Measurements from ENCODE around the gene SLCO1A2.

The SLCO1A2 gene

GRCh38 chr12:21292111-21292510 lies 42.6 kb downstream of the SLCO1A2 start:
- no peak overlapping the region for H3K4me3 ChIP-seq (ENCODE audit: low read depth, low read length)
- ChIA-PET CTCF (no interaction called here), POLR2A (no interaction called here)
- TF ChIP-seq, protein P1, sequence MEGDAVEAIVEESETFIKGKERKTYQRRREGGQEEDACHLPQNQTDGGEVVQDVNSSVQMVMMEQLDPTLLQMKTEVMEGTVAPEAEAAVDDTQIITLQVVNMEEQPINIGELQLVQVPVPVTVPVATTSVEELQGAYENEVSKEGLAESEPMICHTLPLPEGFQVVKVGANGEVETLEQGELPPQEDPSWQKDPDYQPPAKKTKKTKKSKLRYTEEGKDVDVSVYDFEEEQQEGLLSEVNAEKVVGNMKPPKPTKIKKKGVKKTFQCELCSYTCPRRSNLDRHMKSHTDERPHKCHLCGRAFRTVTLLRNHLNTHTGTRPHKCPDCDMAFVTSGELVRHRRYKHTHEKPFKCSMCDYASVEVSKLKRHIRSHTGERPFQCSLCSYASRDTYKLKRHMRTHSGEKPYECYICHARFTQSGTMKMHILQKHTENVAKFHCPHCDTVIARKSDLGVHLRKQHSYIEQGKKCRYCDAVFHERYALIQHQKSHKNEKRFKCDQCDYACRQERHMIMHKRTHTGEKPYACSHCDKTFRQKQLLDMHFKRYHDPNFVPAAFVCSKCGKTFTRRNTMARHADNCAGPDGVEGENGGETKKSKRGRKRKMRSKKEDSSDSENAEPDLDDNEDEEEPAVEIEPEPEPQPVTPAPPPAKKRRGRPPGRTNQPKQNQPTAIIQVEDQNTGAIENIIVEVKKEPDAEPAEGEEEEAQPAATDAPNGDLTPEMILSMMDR (IDR thresholded peaks at IDR 0.05; ENCODE audit: insufficient read depth, low read length, missing control alignments) = no peak
- no peak for DNase-seq (ENCODE audit: low read depth, low spot score)

GRCh38 chr12:21289698-21290097 lies 45.0 kb downstream of the SLCO1A2 start:
- TF ChIP-seq, protein P1 (IDR thresholded peaks at IDR 0.05; ENCODE audit: insufficient read depth, low read length, missing control alignments) = no peak
- no peak for DNase-seq (ENCODE audit: low read depth, low spot score)
- ChIA-PET POLR2A (no interaction called here), CTCF (no interaction called here)
- H3K4me3 ChIP-seq (ENCODE audit: low read depth, low read length) = no peak overlapping the region

- POLR2A ChIA-PET = no interaction called here
- H3K4me3 ChIP-seq (ENCODE audit: low read depth, low read length) = no peak overlapping the region
- TF ChIP-seq, protein P1 (IDR thresholded peaks at IDR 0.05; ENCODE audit: insufficient read depth, low read length, missing control alignments) = no peak
- DNase-seq (ENCODE audit: low read depth, low spot score) = no peak
- CTCF ChIA-PET = interaction anchor here (1.1 to 1.3 kb wide), 2 partner anchors 19 to 21 kb away, joined by 4 to 5 read pairs; no protein-coding TSS in a partner anchor
Observed at GRCh38 chr12:21276826-21277225, 57.9 kb downstream of the SLCO1A2 start.

DNA sequence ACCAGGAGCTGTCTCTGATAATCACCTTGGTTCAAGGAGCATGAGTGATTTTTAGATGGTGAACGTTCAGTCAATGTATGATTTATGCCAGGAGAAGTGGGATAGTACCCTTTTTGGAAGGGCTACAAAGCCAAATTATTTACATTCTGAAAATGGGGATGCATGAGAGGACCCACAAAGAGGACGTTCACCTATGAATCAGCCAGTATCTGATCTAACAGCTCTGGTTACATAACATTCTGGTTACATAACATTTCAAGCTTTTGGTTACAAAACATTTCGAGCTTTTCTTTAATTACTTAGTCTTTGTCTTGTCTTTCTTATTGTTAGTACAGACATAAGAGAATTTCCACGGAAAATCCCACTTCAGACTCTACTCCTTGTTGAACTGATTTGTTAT lies 68.8 kb downstream of the SLCO1A2 start:
- TF ChIP-seq, protein P1 (IDR thresholded peaks at IDR 0.05; ENCODE audit: insufficient read depth, low read length, missing control alignments) = no peak
- H3K4me3 ChIP-seq (ENCODE audit: low read depth, low read length) = no peak overlapping the region
- POLR2A ChIA-PET = no interaction called here
- DNase-seq (ENCODE audit: low read depth, low spot score) = no peak
- CTCF ChIA-PET = no interaction called here

DNA sequence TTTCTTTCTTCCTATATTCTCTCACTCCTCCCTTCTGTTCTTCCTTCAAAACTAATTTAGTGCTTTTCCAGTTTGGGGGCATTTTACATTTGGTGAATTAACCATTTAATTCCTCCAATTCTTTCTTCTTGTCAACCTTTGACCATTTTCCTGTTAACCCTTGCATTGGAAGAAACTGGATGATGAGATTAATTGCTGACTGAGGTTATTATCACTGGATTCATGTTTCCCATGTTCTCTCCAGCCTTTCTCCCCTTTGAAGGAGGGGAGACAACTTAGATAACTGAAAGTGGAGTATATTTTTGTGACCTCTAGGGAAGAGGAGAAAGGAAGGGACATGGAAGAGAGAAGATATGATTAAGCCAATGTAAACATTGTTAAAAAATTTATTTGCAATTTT lies 70.5 kb downstream of the SLCO1A2 start:
- no peak for DNase-seq (ENCODE audit: low read depth, low spot score)
- ChIA-PET CTCF (no interaction called here), POLR2A (no interaction called here)
- TF ChIP-seq, protein P1 (IDR thresholded peaks at IDR 0.05; ENCODE audit: insufficient read depth, low read length, missing control alignments) = no peak
- no peak overlapping the region for H3K4me3 ChIP-seq (ENCODE audit: low read depth, low read length)

- no peak overlapping the region for H3K4me3 ChIP-seq (ENCODE audit: low read depth, low read length)
- TF ChIP-seq, protein P1 (IDR thresholded peaks at IDR 0.05; ENCODE audit: insufficient read depth, low read length, missing control alignments) = no peak
- ChIA-PET POLR2A (no interaction called here), CTCF (no interaction called here)
- DNase-seq (ENCODE audit: low read depth, low spot score) = no peak
Observed at GRCh38 chr12:21257172-21257571, 77.5 kb downstream of the SLCO1A2 start.
